ENCODE measurements around the gene ATXN1. TPM values are rescaled to one million over a fixed set of nuclear protein-coding genes. Genes with fewer than 3 reads are reported as not detected.
"Not testable (repeated sequence)": the region's sequence is repeated elsewhere in the genome, so short reads cannot be mapped to it uniquely, and the experiment has no call there.

Gene ATXN1
- total RNA-seq, 2 experiments from 2014 or later: 83.1 to 89.4 TPM

DNA sequence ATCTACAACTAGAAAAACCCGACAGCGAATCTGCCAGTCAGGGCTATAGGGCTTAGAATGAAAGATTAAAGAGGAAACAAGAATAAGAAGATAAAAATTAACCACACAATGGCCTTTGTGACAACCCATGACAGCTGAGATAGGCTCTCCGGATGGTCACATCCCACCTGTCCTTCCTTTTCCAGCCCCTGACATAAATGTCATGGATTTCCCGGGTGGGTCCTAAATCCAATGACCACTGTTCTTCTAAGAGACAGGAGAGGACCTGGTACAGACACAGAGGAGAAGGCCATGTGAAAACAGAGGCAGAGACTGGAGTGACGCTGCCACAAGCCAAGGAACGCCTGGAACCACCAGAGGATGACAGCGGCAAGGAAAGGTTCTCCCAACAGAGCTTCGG is 41.8 kb downstream of the ATXN1 start:
- Mint-ChIP-seq H3K36me3 (ENCODE audit: low read depth) (peaks cover 48% of the 10 kb centered on the region), H3K4me1 (peaks cover 50% of the 10 kb centered on the region), H3K27ac (no peak overlapping the region), H3K9me3 (no peaks in the 10 kb centered on the region), H3K27me3 (no peaks in the 10 kb centered on the region), H3K4me3 (no peak overlapping the region)
- ChIA-PET POLR2A (interaction anchor here (0.8 to 10.3 kb wide), 3 partner anchors 11 to 68 kb away, joined by 3 to 94 read pairs (median 4); no protein-coding TSS in a partner anchor), CTCF (no interaction called here)
- DNase-seq: no peak

DNA sequence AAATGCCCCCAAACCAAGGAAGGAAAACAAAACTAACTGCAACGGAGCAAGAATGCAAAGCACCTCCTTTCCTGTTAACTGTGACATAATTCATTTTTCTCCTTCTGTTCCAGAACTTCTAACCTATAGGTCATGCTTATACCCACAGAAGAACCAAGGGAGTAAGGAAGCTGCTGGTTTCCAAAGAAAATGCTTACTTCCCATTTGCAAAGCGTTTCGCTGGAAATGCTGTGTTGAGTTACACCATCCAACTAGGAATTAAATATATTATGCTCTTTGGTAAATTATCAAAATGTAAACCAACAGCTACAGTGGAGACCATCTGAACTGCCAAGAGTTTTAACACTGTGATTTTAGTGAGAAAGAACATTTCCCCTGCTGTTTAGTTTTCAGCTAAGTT is 42.9 kb downstream of the ATXN1 start:
- no peak for DNase-seq
- peaks cover 44% of the 10 kb centered on the region for H3K36me3 Mint-ChIP-seq (ENCODE audit: low read depth)
- H3K27ac Mint-ChIP-seq: no peak overlapping the region
- POLR2A ChIA-PET: interaction anchor here (0.6 to 10.3 kb wide), 4 partner anchors 12 to 43 kb away, joined by 3 to 94 read pairs (median 4); partner anchors contain the start of gene ATXN1
- peaks cover 52% of the 10 kb centered on the region for H3K4me1 Mint-ChIP-seq
- H3K4me3 Mint-ChIP-seq: no peak overlapping the region
- no peaks in the 10 kb centered on the region for H3K9me3 Mint-ChIP-seq
- H3K27me3 Mint-ChIP-seq: no peaks in the 10 kb centered on the region
- CTCF ChIA-PET: interaction anchor here (1.1 kb wide), 1 partner anchor 12 kb away, joined by 4 read pairs; no protein-coding TSS in a partner anchor

DNA sequence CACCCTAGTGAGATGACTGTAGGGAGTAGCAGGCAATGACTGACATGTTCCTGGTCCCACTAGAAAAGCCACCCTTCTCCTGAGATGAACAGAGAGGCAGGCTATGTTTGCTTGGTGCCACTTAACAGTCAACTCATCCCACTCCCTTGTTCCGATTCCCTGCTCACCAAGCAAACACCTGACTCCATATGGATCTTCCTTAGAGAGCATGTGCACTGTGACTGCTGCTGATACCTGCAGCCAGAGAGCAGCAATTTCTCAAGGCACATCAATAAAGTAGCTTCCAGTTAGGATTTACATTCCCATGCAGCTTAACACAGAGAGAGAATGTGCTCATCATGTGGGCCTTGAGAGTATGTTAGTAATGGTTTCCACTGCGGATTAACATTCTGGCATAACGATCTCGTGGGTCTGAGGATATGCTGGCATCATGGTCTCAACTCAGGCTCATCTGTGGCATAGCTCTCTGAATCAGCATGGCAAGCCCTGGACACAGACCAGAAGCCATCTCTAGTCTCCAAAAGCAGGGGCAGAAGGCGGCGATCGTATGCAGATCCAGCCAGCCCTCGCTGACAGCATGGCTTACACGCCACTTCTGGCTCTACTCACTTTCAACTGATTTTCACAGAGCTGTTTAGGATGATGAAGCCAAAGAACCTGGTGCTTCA is 43.9 kb downstream of the ATXN1 start:
- no peaks in the 10 kb centered on the region for H3K27me3 Mint-ChIP-seq
- no peaks in the 10 kb centered on the region for H3K9me3 Mint-ChIP-seq
- H3K36me3 Mint-ChIP-seq (ENCODE audit: low read depth): peaks cover 47% of the 10 kb centered on the region
- H3K27ac Mint-ChIP-seq: no peak overlapping the region
- CTCF ChIA-PET: no interaction called here
- DNase-seq: no peak
- peaks cover 61% of the 10 kb centered on the region for H3K4me1 Mint-ChIP-seq
- H3K4me3 Mint-ChIP-seq: no peak overlapping the region
- POLR2A ChIA-PET: interaction anchor here (1.4 to 10.3 kb wide), 2 partner anchors 13 to 44 kb away, joined by 4 to 94 read pairs; partner anchors contain the start of gene ATXN1

DNA sequence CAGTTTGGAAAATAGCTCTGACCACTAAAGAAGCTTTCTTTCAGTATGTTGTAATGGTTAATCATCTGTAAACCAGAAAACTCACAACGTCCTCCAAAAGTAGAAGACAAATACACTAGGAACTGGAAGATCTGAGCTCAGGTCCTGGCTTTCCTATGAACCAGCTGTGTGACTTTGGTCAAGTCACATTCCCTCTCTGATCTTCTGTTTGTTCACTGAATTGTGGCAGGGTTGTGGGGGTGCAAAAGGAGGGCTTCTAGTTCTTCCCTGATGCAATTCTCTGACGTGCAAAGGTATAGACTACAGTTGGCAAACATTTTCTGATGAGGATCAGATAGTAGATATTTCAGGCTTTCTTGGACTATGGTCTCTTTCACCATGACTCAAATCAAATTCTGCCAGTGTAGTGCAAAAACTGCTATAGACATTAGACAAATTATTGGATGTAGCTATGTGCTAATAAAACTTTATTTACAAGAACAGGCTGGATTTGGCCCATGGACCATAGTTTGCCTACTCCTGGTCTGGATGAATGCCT is 44.9 kb downstream of the ATXN1 start:
- Mint-ChIP-seq H3K9me3 (no peaks in the 10 kb centered on the region), H3K4me1 (peaks cover 69% of the 10 kb centered on the region), H3K27ac (no peak overlapping the region), H3K36me3 (ENCODE audit: low read depth) (peaks cover 42% of the 10 kb centered on the region), H3K4me3 (no peak overlapping the region), H3K27me3 (no peaks in the 10 kb centered on the region)
- ChIA-PET POLR2A (interaction anchor here (0.8 to 10.3 kb wide), 7 partner anchors 14 to 205 kb away, joined by 3 to 94 read pairs (median 3); no protein-coding TSS in a partner anchor), CTCF (interaction anchor here (0.9 to 1.5 kb wide), 4 partner anchors 15 to 202 kb away, joined by 3 to 8 read pairs (median 4); no protein-coding TSS in a partner anchor)
- no peak for DNase-seq

DNA sequence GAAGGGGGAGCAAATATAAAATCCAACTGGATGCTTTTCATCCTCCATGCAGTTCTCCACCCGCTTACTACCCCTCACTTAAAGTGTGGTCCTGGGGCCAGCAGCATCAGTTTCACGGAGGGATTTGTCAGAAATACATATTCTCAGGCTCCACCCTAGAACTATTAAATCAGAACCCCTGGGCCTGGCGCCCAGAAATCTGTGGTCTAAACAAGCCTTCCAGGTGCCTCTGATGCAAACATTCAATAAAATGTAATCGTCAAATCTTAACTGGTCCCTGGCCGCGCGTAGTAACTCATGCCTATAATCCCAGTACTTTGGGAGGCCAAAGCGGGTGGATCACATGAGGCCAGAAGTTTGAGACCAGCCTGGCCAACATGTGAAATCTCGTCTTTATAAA is 47.7 kb downstream of the ATXN1 start:
- Mint-ChIP-seq H3K4me1 (peaks cover 70% of the 10 kb centered on the region), H3K4me3 (no peak overlapping the region), H3K36me3 (ENCODE audit: low read depth) (peaks cover 24% of the 10 kb centered on the region), H3K9me3 (no peaks in the 10 kb centered on the region), H3K27ac (peak overlapping the region; percentile 97), H3K27me3 (no peaks in the 10 kb centered on the region)
- ChIA-PET POLR2A (interaction anchor here (0.7 to 10.3 kb wide), 17 partner anchors 10 to 391 kb away, joined by 3 to 94 read pairs (median 6); partner anchors contain the start of gene ATXN1), CTCF (interaction anchor here (0.7 to 4.6 kb wide), 14 partner anchors 9 to 304 kb away, joined by 3 to 49 read pairs (median 6); partner anchors contain the start of gene ATXN1)
- DNase-seq: no peak

DNA sequence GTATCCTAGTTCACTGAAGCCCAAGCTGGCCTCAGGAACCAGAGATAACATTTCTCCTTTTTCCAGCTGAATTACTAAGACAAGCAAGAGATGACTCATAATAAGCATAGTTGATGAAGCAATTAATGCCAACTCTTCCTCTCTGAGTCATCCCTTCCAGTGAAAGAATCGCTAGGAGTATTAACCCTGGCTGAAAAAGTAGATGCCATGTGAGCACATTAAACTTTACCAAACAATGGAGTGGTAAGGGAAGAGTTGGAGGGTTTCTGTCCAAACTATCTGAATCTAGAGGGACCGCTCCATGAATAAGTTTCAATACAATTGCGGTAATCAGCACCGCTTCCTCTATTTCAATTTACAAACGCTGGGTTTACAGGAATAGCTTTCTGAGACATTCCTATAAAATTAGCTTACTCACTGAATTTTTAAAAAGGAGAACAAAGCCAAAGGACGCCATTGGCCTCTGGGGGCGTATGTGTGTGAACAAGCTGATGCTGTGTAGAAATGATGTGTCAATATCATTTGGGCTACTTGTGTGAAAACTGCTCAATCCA is 48.3 kb downstream of the ATXN1 start:
- Mint-ChIP-seq H3K27me3 (no peaks in the 10 kb centered on the region), H3K4me3 (peak overlapping the region; percentile 66), H3K4me1 (peaks cover 70% of the 10 kb centered on the region), H3K36me3 (ENCODE audit: low read depth) (peaks cover 24% of the 10 kb centered on the region), H3K27ac (peak overlapping the region; percentile 97), H3K9me3 (no peaks in the 10 kb centered on the region)
- ChIA-PET POLR2A (interaction anchor here (0.7 to 10.3 kb wide), 23 partner anchors 9 to 390 kb away, joined by 3 to 94 read pairs (median 4); partner anchors contain the start of gene ATXN1), CTCF (interaction anchor here (0.9 to 4.6 kb wide), 17 partner anchors 9 to 303 kb away, joined by 3 to 49 read pairs (median 5); partner anchors contain the start of gene ATXN1)
- DNase-seq: no peak

DNA sequence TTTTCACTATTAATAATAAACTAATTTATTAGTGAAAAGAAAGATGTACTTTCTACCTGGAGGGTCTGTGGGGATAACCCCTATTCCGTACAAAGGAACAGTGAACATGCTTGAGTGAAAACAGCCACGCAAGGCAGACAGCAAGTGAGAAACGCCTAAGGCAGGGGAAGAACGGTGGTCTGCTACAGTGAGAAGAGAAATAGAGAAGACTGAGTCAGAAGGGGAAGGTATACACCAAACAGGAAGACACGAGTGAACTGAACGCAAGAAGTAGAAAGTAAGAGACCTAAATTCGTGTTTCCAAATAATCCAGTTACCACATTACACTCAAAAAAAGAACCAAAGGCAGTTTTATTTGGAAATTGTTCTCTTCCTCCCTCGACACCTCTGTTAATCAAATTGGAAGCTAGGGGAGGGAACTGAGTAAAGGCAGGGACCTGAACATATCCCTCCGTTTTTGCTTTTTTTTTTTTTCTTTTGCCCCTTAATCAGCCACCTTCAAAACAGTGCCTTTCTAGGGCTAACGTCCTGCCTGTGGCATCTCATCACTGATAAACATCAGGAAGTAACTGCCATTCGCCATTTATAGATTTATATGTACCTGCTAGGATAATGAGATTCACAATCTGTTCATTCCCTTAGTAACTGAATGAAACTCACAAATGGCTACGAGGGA is 48.9 kb downstream of the ATXN1 start:
- Mint-ChIP-seq H3K9me3 (no peaks in the 10 kb centered on the region), H3K36me3 (ENCODE audit: low read depth) (peaks cover 22% of the 10 kb centered on the region), H3K4me3 (peak overlapping the region; percentile 66), H3K27me3 (no peaks in the 10 kb centered on the region), H3K27ac (peak overlapping the region; percentile 97), H3K4me1 (peaks cover 71% of the 10 kb centered on the region)
- DNase-seq: peak; percentile 44
- ChIA-PET POLR2A (interaction anchor here (0.7 to 10.3 kb wide), 26 partner anchors 8 to 390 kb away, joined by 3 to 94 read pairs (median 4); partner anchors contain the start of gene ATXN1), CTCF (interaction anchor here (0.9 to 4.6 kb wide), 19 partner anchors 8 to 303 kb away, joined by 3 to 49 read pairs (median 5); partner anchors contain the start of gene ATXN1)

DNA sequence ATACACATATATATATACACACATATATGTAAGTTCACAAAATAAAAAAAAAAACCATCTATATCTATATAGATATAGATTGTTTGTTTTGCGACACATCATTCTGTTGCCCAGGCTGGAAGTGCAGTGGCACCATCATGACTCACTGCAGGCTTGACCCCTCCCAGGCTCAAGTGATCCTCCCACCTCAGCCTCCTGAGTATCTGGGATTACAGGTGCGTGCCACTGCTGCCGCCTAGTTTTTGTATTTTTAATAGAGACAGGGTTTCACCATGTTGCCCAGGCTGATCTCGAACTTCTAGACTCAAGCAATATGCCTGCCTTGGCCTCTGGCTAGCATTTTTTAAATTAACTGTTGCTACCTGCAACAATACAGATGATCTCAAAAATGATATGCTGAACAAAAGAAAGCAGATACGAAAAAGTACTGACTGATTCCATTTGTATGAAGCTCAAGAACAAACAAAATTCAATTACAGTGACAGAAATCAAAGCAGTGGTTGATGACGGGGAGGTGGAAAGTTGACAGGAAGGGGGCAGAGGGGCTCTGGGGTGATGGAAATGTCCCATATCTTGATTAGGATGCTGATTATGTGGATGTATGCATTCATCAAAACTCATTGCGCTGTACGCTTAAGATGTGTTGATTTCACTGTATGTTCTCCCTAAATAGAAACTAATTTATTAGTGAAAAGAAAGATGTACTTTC is 49.6 kb downstream of the ATXN1 start:
- peak overlapping the region; percentile 97 for H3K27ac Mint-ChIP-seq
- H3K9me3 Mint-ChIP-seq: no peaks in the 10 kb centered on the region
- CTCF ChIA-PET: interaction anchor here (0.9 to 4.6 kb wide), 7 partner anchors 13 to 199 kb away, joined by 3 to 49 read pairs (median 13); partner anchors contain the start of gene ATXN1
- POLR2A ChIA-PET: interaction anchor here (0.8 to 10.3 kb wide), 12 partner anchors 7 to 380 kb away, joined by 3 to 94 read pairs (median 8); partner anchors contain the start of gene ATXN1
- peaks cover 72% of the 10 kb centered on the region for H3K4me1 Mint-ChIP-seq
- H3K36me3 Mint-ChIP-seq (ENCODE audit: low read depth): peaks cover 18% of the 10 kb centered on the region
- peak; percentile 72 for DNase-seq
- H3K4me3 Mint-ChIP-seq: peak overlapping the region; percentile 75
- H3K27me3 Mint-ChIP-seq: no peaks in the 10 kb centered on the region

DNA sequence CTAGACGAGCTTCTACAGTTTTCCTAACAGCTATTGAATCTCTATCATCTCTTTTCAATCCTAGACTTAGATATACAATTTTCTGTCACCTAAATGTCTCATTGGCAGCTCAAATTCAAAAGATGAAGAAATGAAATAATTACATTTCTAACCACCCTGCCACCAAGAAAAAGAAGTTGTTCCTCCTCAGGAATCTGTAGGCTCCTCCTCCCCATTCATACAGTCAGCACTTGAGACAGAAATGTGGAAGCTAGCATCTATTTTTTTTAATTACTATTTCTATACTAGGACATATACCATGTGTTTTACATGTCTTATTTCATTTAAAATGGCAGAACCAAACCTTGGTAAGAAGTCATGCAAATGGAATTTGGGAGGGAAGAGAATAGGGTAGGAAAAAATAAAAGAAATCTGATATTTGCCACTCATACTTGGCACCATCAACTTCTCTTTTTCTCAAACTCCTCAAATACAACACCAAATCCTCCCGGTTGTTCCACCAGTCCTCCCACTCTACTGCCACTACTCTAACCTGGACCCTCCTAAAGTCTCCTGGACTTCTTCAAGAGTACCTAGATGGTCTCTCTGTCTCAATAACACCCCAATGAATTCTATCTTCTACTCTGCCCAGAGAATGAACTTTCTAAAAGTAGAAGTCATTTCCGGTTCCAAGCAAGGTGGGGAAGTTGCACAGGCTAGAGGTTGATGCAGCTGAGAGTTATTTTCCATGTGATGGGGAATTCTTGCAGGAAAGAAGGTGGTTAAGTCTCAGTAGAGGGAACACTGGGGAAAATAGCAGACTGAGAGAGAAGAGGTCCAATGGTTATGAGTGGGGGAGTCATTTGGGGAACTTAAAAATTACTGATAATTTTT is 54.1 kb downstream of the ATXN1 start:
- no peak for DNase-seq
- Mint-ChIP-seq H3K4me1 (peaks cover 74% of the 10 kb centered on the region), H3K36me3 (ENCODE audit: low read depth) (peaks cover 21% of the 10 kb centered on the region), H3K4me3 (no peak overlapping the region), H3K27me3 (no peaks in the 10 kb centered on the region), H3K9me3 (peaks cover 2% of the 10 kb centered on the region), H3K27ac (peak overlapping the region; percentile 45)
- ChIA-PET CTCF (interaction anchor here (1.1 to 2.0 kb wide), 2 partner anchors 24 to 56 kb away, joined by 3 to 6 read pairs; no protein-coding TSS in a partner anchor), POLR2A (interaction anchor here (0.9 to 1.6 kb wide), 9 partner anchors 8 to 270 kb away, joined by 3 to 5 read pairs (median 3); no protein-coding TSS in a partner anchor)

DNA sequence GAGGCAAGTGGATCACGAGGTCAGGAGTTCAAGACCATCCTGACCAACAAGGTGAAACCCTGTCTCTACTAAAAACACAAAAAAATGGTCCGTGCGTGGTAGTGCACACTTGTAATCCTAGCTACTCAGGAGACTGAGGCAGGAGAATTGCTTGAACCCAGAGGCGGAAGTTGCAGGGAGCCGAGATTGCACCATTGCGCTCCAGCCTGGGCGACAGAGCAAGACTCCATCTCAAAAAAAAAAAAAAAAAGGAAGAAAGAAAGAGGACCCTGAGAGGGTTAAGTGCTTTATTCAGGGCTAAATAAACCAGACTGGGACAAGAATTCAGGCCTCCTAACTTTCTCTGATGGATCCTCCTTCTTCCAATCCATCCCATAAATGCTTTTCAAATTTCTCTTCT is 54.8 kb downstream of the ATXN1 start:
- ChIA-PET POLR2A (interaction anchor here (1.0 to 1.6 kb wide), 5 partner anchors 10 to 269 kb away, joined by 3 to 5 read pairs (median 3); no protein-coding TSS in a partner anchor), CTCF (interaction anchor here (1.1 to 2.0 kb wide), 2 partner anchors 24 to 57 kb away, joined by 3 to 6 read pairs; no protein-coding TSS in a partner anchor)
- not testable (repeated sequence) for H3K9me3 Mint-ChIP-seq, DNase-seq, H3K27me3 Mint-ChIP-seq, H3K4me3 Mint-ChIP-seq, H3K27ac Mint-ChIP-seq
- peaks cover 70% of the 10 kb centered on the region for H3K4me1 Mint-ChIP-seq
- H3K36me3 Mint-ChIP-seq (ENCODE audit: low read depth): peaks cover 23% of the 10 kb centered on the region

DNA sequence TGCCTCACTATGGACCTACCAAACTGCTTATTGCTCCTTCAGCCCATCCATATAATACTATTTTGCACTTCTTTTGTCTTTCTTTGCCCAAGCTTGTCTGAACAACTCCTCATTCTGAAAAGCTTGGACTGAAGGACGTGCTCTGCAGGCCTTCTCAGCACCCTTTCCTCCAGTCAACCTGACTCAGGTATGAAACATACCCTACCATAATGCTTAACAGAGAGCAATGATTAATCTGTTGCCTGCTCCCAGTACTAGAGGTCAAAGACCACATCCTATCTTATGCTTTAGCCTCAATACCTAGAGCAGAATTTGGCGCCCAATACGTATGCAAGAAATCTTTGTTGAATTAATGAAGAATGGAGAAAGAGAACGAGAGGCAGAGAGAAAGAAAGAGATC is 55.2 kb downstream of the ATXN1 start:
- CTCF ChIA-PET: interaction anchor here (2.0 kb wide), 1 partner anchor 57 kb away, joined by 6 read pairs; no protein-coding TSS in a partner anchor
- Mint-ChIP-seq H3K4me3 (no peak overlapping the region), H3K9me3 (peaks cover 2% of the 10 kb centered on the region), H3K27me3 (no peaks in the 10 kb centered on the region), H3K4me1 (peaks cover 71% of the 10 kb centered on the region), H3K27ac (peak overlapping the region; percentile 52), H3K36me3 (ENCODE audit: low read depth) (peaks cover 25% of the 10 kb centered on the region)
- no peak for DNase-seq
- POLR2A ChIA-PET: interaction anchor here (1.0 to 1.6 kb wide), 3 partner anchors 10 to 269 kb away, joined by 3 to 5 read pairs (median 3); no protein-coding TSS in a partner anchor
